HL-60 (cell line): Measurements from ENCODE around the gene GH1.

Experiments
- DNase-seq, 2 experiments: peaks; one replicate each; pipeline ENCODE4 v3.0.0-alpha.2; 2010 to 2020; ENCODE audit warnings: low read depth in 1 of 2, low spot score in 1 of 2
- H3K27ac ChIP-seq: fragments of 250-450 bp; sonication (Bioruptor Pico); replicated peaks from 2 replicates; pipeline ENCODE4 v1.5.1; 2020; ENCODE audit warnings: mild to moderate bottlenecking, moderate library complexity
- H3K27me3 ChIP-seq: fragments of 250-450 bp; sonication (Bioruptor Pico); 2 replicates; pipeline ENCODE4 v1.5.1; 2021; ENCODE audit warnings: mild to moderate bottlenecking, moderate library complexity; ENCODE audit not compliant: insufficient read depth, poor library complexity, severe bottlenecking
- H3K4me3 ChIP-seq: replicated peaks from 2 replicates; pipeline ENCODE4 v1.5.1; 2011; ENCODE audit warnings: mild to moderate bottlenecking, control low read depth, low read length; ENCODE audit not compliant: insufficient read depth
- CTCF ChIP-seq: IDR thresholded peaks from one replicate; pipeline ENCODE4 v1.5.1; 2011; ENCODE audit warnings: low read length, control low read depth, inconsistent platforms; ENCODE audit not compliant: insufficient read depth
- GABPA ChIP-seq: IDR thresholded peaks from 2 replicates; pipeline ENCODE4 v1.6.1; 2012; ENCODE audit warnings: low read depth
- POLR2AphosphoS5 ChIP-seq: IDR thresholded peaks from 2 replicates; pipeline ENCODE4 v1.6.1; 2012; ENCODE audit warnings: low read depth
- SPI1 ChIP-seq: IDR thresholded peaks from 2 replicates; pipeline ENCODE4 v1.6.1; 2012; ENCODE audit warnings: low read depth, mild to moderate bottlenecking, borderline replicate concordance
- TF ChIP-seq, protein P1 (sequence below): IDR thresholded peaks from 2 replicates; pipeline ENCODE4 v1.6.1; 2012; ENCODE audit warnings: low read depth; ENCODE audit not compliant: insufficient replicate concordance

The GH1 gene

DNA sequence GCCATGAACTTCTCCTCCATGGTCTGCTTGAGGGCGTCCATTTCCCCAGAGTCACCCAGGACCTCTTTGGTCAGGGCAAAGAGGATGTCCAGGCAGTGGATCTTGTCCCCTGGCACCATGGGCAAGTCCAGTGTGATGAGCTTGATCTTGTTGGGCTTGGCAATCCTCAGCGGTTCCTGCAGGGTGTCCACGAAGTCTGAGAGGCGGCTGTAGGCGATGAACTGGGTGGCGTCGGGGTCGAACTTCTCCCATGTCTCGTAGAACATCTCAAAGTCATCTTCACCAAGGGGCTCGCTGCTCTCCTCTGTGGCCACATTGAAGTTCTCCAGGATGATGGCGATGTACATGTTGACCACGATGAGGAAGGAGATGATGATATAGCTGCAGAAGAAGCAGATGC, 22.5 kb upstream of the GH1 start:
- no peaks in the 10 kb centered on the region for H3K27me3 ChIP-seq
- H3K4me3 ChIP-seq, result no peak overlapping the region
- TF ChIP-seq CTCF (no peak), GABPA (no peak), POLR2AphosphoS5 (no peak), SPI1 (no peak)
- TF ChIP-seq, protein P1, sequence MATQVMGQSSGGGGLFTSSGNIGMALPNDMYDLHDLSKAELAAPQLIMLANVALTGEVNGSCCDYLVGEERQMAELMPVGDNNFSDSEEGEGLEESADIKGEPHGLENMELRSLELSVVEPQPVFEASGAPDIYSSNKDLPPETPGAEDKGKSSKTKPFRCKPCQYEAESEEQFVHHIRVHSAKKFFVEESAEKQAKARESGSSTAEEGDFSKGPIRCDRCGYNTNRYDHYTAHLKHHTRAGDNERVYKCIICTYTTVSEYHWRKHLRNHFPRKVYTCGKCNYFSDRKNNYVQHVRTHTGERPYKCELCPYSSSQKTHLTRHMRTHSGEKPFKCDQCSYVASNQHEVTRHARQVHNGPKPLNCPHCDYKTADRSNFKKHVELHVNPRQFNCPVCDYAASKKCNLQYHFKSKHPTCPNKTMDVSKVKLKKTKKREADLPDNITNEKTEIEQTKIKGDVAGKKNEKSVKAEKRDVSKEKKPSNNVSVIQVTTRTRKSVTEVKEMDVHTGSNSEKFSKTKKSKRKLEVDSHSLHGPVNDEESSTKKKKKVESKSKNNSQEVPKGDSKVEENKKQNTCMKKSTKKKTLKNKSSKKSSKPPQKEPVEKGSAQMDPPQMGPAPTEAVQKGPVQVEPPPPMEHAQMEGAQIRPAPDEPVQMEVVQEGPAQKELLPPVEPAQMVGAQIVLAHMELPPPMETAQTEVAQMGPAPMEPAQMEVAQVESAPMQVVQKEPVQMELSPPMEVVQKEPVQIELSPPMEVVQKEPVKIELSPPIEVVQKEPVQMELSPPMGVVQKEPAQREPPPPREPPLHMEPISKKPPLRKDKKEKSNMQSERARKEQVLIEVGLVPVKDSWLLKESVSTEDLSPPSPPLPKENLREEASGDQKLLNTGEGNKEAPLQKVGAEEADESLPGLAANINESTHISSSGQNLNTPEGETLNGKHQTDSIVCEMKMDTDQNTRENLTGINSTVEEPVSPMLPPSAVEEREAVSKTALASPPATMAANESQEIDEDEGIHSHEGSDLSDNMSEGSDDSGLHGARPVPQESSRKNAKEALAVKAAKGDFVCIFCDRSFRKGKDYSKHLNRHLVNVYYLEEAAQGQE, result no peak

DNA sequence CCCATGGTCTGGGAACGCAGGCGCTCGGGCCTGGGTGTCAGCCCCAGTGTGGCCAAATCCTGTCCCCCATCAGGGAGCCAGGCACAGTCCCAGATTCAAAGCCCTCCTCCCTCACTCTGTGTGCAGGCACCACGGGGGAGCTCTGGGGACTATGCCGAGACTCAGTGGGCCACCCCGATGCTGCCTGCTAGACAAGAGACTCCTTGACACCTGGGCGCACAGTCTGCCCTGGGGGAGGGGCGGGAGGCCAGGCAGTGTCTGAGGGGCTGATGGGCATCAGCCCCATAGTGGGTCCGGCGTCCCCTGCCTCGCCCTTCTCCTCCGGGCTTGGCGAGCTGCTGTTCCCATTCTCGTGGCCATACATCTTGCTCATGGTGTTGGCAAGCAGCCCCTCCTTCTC, 21.9 kb upstream of the GH1 start:
- no peak for DNase-seq
- H3K27me3 ChIP-seq, result no peaks in the 10 kb centered on the region
- no peak for TF ChIP-seq CTCF
- TF ChIP-seq, protein P1, result no peak
- no peak for TF ChIP-seq GABPA
- TF ChIP-seq POLR2AphosphoS5, result no peak
- TF ChIP-seq SPI1, result no peak
- H3K4me3 ChIP-seq, result no peak overlapping the region
- H3K27ac ChIP-seq, result no peak overlapping the region

More for the DNA sequence above, 22.5 kb upstream of the GH1 start:
- H3K27ac ChIP-seq, result no peak overlapping the region
- no peak for DNase-seq

GRCh38 chr17:63939884-63940283, 21.2 kb upstream of the GH1 start:
- DNase-seq, result no peak
- no peak for TF ChIP-seq POLR2AphosphoS5
- TF ChIP-seq SPI1, result no peak
- no peak for TF ChIP-seq CTCF
- TF ChIP-seq, protein P1, result no peak
- TF ChIP-seq GABPA, result no peak
- H3K27me3 ChIP-seq, result no peaks in the 10 kb centered on the region
- no peak overlapping the region for H3K27ac ChIP-seq
- no peak overlapping the region for H3K4me3 ChIP-seq
